Measurements from ENCODE around the gene SH3RF2. TPM values are rescaled to one million over a fixed set of nuclear protein-coding genes. Genes with fewer than 3 reads are reported as not detected.

The SH3RF2 gene
- total and polyA plus RNA-seq, 2 of the 13 experiments (the other 11 are each of a cell fraction or from before 2014, with no cell fraction given), result 2.6 to 3.7 TPM

GRCh38 chr5:146072595-146072994, 136.2 kb downstream of the SH3RF2 start:
- no TSS peak for BruUV-seq (replicated peaks)
- Histone ChIP-seq H2AFZ (ENCODE audit: low read length) (no peak overlapping the region), H3K4me2 (ENCODE audit: low read depth, low read length) (no peak overlapping the region), H3K79me2 (ENCODE audit: insufficient read depth, low read length) (no peaks in the 10 kb centered on the region), H3K27ac (ENCODE audit: extremely low read length, insufficient read depth, low read length) (no peak overlapping the region), H3K36me3 (replicated peaks in 1 of 2; ENCODE audit: control insufficient read depth in 1 of 2, insufficient read depth in 2 of 2, low read length in 2 of 2) (no peaks in the 10 kb centered on the region), H4K20me1 (ENCODE audit: insufficient read depth, low read length) (no peaks in the 10 kb centered on the region), H3K4me3 (replicated peaks in 1 of 3; ENCODE audit: insufficient read depth in 1 of 3, low read depth in 2 of 3, low read length in 3 of 3) (no peak overlapping the region), H3K9ac (ENCODE audit: insufficient read depth, low read depth, low read length) (no peak overlapping the region), H3K9me3 (ENCODE audit: low read length) (no peaks in the 10 kb centered on the region), H3K27me3 (ENCODE audit: control insufficient read depth in 1 of 2, insufficient read depth in 2 of 2, low read length in 2 of 2) (no peaks in the 10 kb centered on the region), H3K4me1 (ENCODE audit: insufficient read depth, low read length) (peaks cover 8% of the 10 kb centered on the region; the same call in 1 of the 2 replicates)
- ATAC-seq (no peak), FAIRE-seq (no peak), DNase-seq (ENCODE audit: low spot score) (no peak)
- TF ChIP-seq CENPX (CRISPR knock-in tag; IDR thresholded peaks at IDR 0.05) (no peak), ZBTB46 (CRISPR knock-in tag; IDR thresholded peaks at IDR 0.05; ENCODE audit: borderline replicate concordance) (no peak), RXRB (CRISPR knock-in tag; IDR thresholded peaks at IDR 0.05; ENCODE audit: borderline replicate concordance) (no peak), JDP2 (CRISPR knock-in tag; IDR thresholded peaks at IDR 0.05; ENCODE audit: borderline replicate concordance) (no peak), DPF2 (CRISPR knock-in tag; IDR thresholded peaks at IDR 0.05; ENCODE audit: borderline replicate concordance, low read depth) (no peak), ARHGAP35 (CRISPR knock-in tag; IDR thresholded peaks at IDR 0.05; ENCODE audit: borderline replicate concordance) (no peak), SAFB2 (CRISPR knock-in tag; IDR thresholded peaks at IDR 0.05; ENCODE audit: borderline replicate concordance, low read depth) (no peak), ZUFSP (CRISPR knock-in tag; IDR thresholded peaks at IDR 0.05; ENCODE audit: borderline replicate concordance) (no peak), MTF2 (CRISPR knock-in tag; IDR thresholded peaks at IDR 0.05; ENCODE audit: borderline replicate concordance) (no peak), MED13 (CRISPR knock-in tag; IDR thresholded peaks at IDR 0.05) (no peak)
- in situ Hi-C loops (cut with HindIII; ENCODE audit: extremely low pct_ligation_motif_present, low pct_unique_long_range_greater_than_20kb), result no loop called here
- ChIA-PET CTCF (ENCODE audit: low intra/inter-chr PET ratio, low total read pairs) (no interaction called here), POLR2A (no interaction called here)
- intact Hi-C loops (cut with micrococcal nuclease; ENCODE audit: unreplicated experiment), result no loop called here
- WGBS (ENCODE audit: low lambda C conversion rate), result 100% methylated on average over 2 of the region's 2 CpGs
